NB4 (cell line): ENCODE data around the gene BNC2.

Experiments
- CTCF ChIP-seq: IDR thresholded peaks from one replicate; pipeline ENCODE4 v1.5.1; 2012; ENCODE audit warnings: low read depth, low read length
- MYC ChIP-seq: IDR thresholded peaks from 2 replicates; pipeline ENCODE4 v1.6.1; 2011; ENCODE audit warnings: low read depth, low read length
- POLR2A ChIP-seq: IDR thresholded peaks from 2 replicates; pipeline ENCODE4 v1.6.1; 2011; ENCODE audit warnings: mild to moderate bottlenecking; ENCODE audit not compliant: insufficient read length; ENCODE audit errors: extremely low read depth
- TF ChIP-seq, protein P1 (sequence below): IDR thresholded peaks from 2 replicates; pipeline ENCODE4 v1.6.1; 2011; ENCODE audit warnings: low read depth, low read length

DNA sequence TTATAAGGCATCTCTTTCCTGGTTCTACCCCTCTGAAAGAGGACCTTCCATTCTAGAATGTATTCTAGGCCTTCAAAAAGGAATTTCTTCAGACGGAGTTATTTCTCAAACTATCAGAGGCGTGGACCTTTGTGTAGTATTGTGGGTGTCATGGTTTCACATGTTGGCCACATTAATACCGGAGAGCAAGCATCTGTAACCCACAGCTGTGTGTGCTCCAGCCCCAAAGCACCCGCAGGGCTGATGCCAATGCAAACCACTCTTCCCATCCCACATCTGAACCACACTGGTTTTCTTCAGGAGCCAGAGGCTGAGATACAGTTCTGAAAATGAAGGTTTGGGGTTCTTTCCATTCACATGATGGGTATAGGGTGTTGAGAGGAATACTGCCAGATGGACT lies 127.1 kb downstream of the BNC2 start:
- TF ChIP-seq CTCF (no peak), POLR2A (no peak), MYC (no peak)
- TF ChIP-seq, protein P1, sequence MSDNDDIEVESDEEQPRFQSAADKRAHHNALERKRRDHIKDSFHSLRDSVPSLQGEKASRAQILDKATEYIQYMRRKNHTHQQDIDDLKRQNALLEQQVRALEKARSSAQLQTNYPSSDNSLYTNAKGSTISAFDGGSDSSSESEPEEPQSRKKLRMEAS, result no peak
